Right cardiac atrium (tissue), 5 donors: ENCODE measurements around the gene POLR3G. TPM values are rescaled to one million over a fixed set of nuclear protein-coding genes. Genes with fewer than 3 reads are reported as not detected.

ENCODE experiments used
- ATAC-seq, 2 donors: fragments of 200-7000 bp; cut with Tn5 transposase; one replicate each; pipeline versions ENCODE4 v1.8.0 to v1.9.1; 2020; ENCODE audit warnings: moderate library complexity in 2 of 2, mild to moderate bottlenecking in 1 of 2
- DNase-seq, 3 donors: peaks; one replicate each; pipeline ENCODE4 v3.0.0-alpha.2; 2020
- H3K27ac ChIP-seq: one replicate; pipeline ENCODE4 v1.5.1; 2013; ENCODE audit warnings: mild to moderate bottlenecking, low read length, control low read depth, moderate library complexity
- H3K27me3 ChIP-seq: one replicate; pipeline ENCODE4 v1.6.1; 2013; ENCODE audit not compliant: control insufficient read depth, insufficient read depth
- H3K4me1 ChIP-seq: one replicate; pipeline ENCODE4 v1.6.1; 2013; ENCODE audit warnings: low read length; ENCODE audit not compliant: control insufficient read depth, insufficient read depth
- H3K4me3 ChIP-seq: one replicate; pipeline ENCODE4 v1.5.1; 2013; ENCODE audit warnings: low read length, control low read depth
- H3K9me3 ChIP-seq: one replicate; pipeline ENCODE4 v1.6.1; 2013; ENCODE audit warnings: low read length; ENCODE audit not compliant: control insufficient read depth
- WGBS: extraction: QIAGEN DNeasy Blood & Tissue Kit; methylation state at CpG from one replicate; pipeline ENCODE4 v1.1.7; 2013; 5-methylcytosine and 5-hydroxymethylcytosine counted together
- intact Hi-C, 4 donors: fragments of 100-400 bp; cut with DNase I; formaldehyde crosslinking; loops; one replicate each; pipeline versions ENCODE4 v1.11.0 to v1.14.0; 2022 to 2023
- polyA plus RNA-seq: library from polyadenylated mRNA; stranded (reverse); fragments of 200-250 nt; gene quantifications from one replicate; pipeline ENCODE4 v1.2.3, GENCODE V29; 2013
- total RNA-seq, 4 donors: library from RNA; stranded (reverse); fragmentation: NEBNext Ultra II Directional; extraction: Animal tissue kit (Norgen Biotek cat#: 25700); gene quantifications; one replicate each; pipeline ENCODE4 v1.2.1, GENCODE V29; 2021
- donor health status: healthy with polysubstance abuse.
- donor health status: DM: no; HTN: yes; CAD: no.
- donor health status: DM: no; HTN: no; CAD: no.
- donor health status: DM: no; HTN: yes; CAD: no; lungs with severe emphysema.
- donor health status: DM: yes; HTN: yes; CAD: no.

Gene POLR3G
- total and polyA plus RNA-seq, 5 donors, result 0.52 to 1.4 (median 0.96) TPM

- WGBS, result 64% methylated on average over 1 of the region's 1 CpG
- intact Hi-C loops, result no loop called here
- ATAC-seq (no peak), DNase-seq (no peak)
- no peaks in the 10 kb centered on the region for H3K9me3 ChIP-seq
- no peaks in the 10 kb centered on the region for H3K4me1 ChIP-seq
- H3K4me3 ChIP-seq, result no peak overlapping the region
- no peak overlapping the region for H3K27ac ChIP-seq
- H3K27me3 ChIP-seq, result no peaks in the 10 kb centered on the region
These were observed 28.9 kb downstream of the POLR3G start for GRCh38 chr5:90503596-90503995.

GRCh38 chr5:90504743-90505142, 30.1 kb downstream of the POLR3G start:
- H3K27ac ChIP-seq, result no peak overlapping the region
- intact Hi-C loops, result no loop called here
- no peak overlapping the region for H3K4me3 ChIP-seq
- ATAC-seq (no peak), DNase-seq (no peak)
- H3K9me3 ChIP-seq, result no peaks in the 10 kb centered on the region
- WGBS, result 94% methylated on average over 2 of the region's 2 CpGs
- H3K4me1 ChIP-seq, result no peaks in the 10 kb centered on the region
- no peaks in the 10 kb centered on the region for H3K27me3 ChIP-seq

- Histone ChIP-seq H3K9me3 (no peaks in the 10 kb centered on the region), H3K27ac (no peak overlapping the region), H3K4me1 (no peaks in the 10 kb centered on the region), H3K27me3 (no peaks in the 10 kb centered on the region), H3K4me3 (no peak overlapping the region)
- DNase-seq, result no peak
- intact Hi-C loops, result no loop called here
- ATAC-seq, result no peak
These were observed 31.6 kb downstream of the POLR3G start for GRCh38 chr5:90506221-90506620.

- WGBS, result 91% methylated on average over 1 of the region's 1 CpG
- Histone ChIP-seq H3K27me3 (no peaks in the 10 kb centered on the region), H3K27ac (no peak overlapping the region), H3K4me3 (no peak overlapping the region), H3K9me3 (no peaks in the 10 kb centered on the region), H3K4me1 (no peaks in the 10 kb centered on the region)
- DNase-seq (no peak), ATAC-seq (no peak)
- intact Hi-C loops, result no loop called here
These were observed 35.8 kb downstream of the POLR3G start for GRCh38 chr5:90510438-90510837.

GRCh38 chr5:90514520-90514919, 39.9 kb downstream of the POLR3G start:
- intact Hi-C loops, result no loop called here
- no peak for DNase-seq
- ATAC-seq, result no peak
- H3K4me1 ChIP-seq, result no peaks in the 10 kb centered on the region
- H3K4me3 ChIP-seq, result no peak overlapping the region
- H3K27ac ChIP-seq, result no peak overlapping the region
- no peaks in the 10 kb centered on the region for H3K9me3 ChIP-seq
- no peaks in the 10 kb centered on the region for H3K27me3 ChIP-seq
- WGBS, result 81% methylated on average over 3 of the region's 3 CpGs

GRCh38 chr5:90518661-90519060, 44.0 kb downstream of the POLR3G start:
- Histone ChIP-seq H3K27me3 (no peaks in the 10 kb centered on the region), H3K4me1 (no peaks in the 10 kb centered on the region), H3K27ac (no peak overlapping the region), H3K9me3 (no peaks in the 10 kb centered on the region), H3K4me3 (no peak overlapping the region)
- no peak for DNase-seq
- ATAC-seq, result no peak
- intact Hi-C loops, result no loop called here

GRCh38 chr5:90519081-90519480, 44.4 kb downstream of the POLR3G start:
- ATAC-seq, result no peak
- no peaks in the 10 kb centered on the region for H3K27me3 ChIP-seq
- intact Hi-C loops, result no loop called here
- no peaks in the 10 kb centered on the region for H3K9me3 ChIP-seq
- DNase-seq, result no peak
- H3K4me1 ChIP-seq, result no peaks in the 10 kb centered on the region
- H3K27ac ChIP-seq, result no peak overlapping the region
- 92% methylated on average over 7 of the region's 7 CpGs for WGBS
- H3K4me3 ChIP-seq, result no peak overlapping the region

- ATAC-seq, result peak in 1 of 2 donors; percentile 3
- no peaks in the 10 kb centered on the region for H3K9me3 ChIP-seq
- H3K27ac ChIP-seq, result peak overlapping the region; percentile 79
- intact Hi-C loops, result loop anchor here in 2 of 4 donors (5.0 to 10.0 kb wide), 2 partner anchors 54 to 56 kb away; partner anchors contain the start of genes MBLAC2 (in 2 of the 2) and POLR3G (in 2 of the 2)
- peaks cover under 1% of the 10 kb centered on the region for H3K27me3 ChIP-seq
- no peak for DNase-seq
- H3K4me1 ChIP-seq, result no peaks in the 10 kb centered on the region
- WGBS, result 2% methylated on average over 18 of the region's 18 CpGs
- H3K4me3 ChIP-seq, result peak overlapping the region; percentile 70
These were observed 54.0 kb downstream of the POLR3G start for GRCh38 chr5:90528601-90529193.

GRCh38 chr5:90529194-90529938, 54.7 kb downstream of the POLR3G start, which contains the start of gene LYSMD3:
TSS of gene LYSMD3 (minus strand) at chr5:90529584. CDS start at chr5:90525289, 4,295 bp downstream.
- WGBS, result 1% methylated on average over 64 of the region's 64 CpGs
- peak; percentile 100 for ATAC-seq

GRCh38 chr5:90529939-90530677, 55.4 kb downstream of the POLR3G start:
- Histone ChIP-seq H3K9me3 (no peaks in the 10 kb centered on the region), H3K4me1 (no peaks in the 10 kb centered on the region), H3K27me3 (peaks cover 2% of the 10 kb centered on the region), H3K27ac (peak overlapping the region; percentile 92), H3K4me3 (peak overlapping the region; percentile 68)
- peak; percentile 83 to 84 for ATAC-seq
- intact Hi-C loops, result loop anchor here in 3 of 4 donors (5.0 to 10.0 kb wide), 4 partner anchors 55 to 93 kb away; partner anchors contain the start of genes MBLAC2 (in 2 of the 3) and POLR3G (in 2 of the 3)
- WGBS, result 6% methylated on average over 13 of the region's 13 CpGs
- peak; percentile 49 to 70 (median 69) for DNase-seq

More at GRCh38 chr5:90529194-90529938, 54.7 kb downstream of the POLR3G start, which contains the start of gene LYSMD3:
- Histone ChIP-seq H3K27me3 (peaks cover 2% of the 10 kb centered on the region), H3K4me3 (peak within 1 kb of the TSS; percentile 70), H3K4me1 (no peaks in the 10 kb centered on the region), H3K9me3 (no peaks in the 10 kb centered on the region), H3K27ac (peak within 1 kb of the TSS; percentile 92)
- intact Hi-C loops, result loop anchor here in 2 of 4 donors (5.0 to 10.0 kb wide), 2 partner anchors 55 to 57 kb away; partner anchors contain the start of genes MBLAC2 (in 2 of the 2) and POLR3G (in 2 of the 2)
- peak; percentile 99 to 100 (median 99) for DNase-seq
